Ishikawa (cell line): ENCODE data around the gene HSD17B10.

Experiments
- EP300 ChIP-seq: IDR thresholded peaks from 2 replicates; pipeline ENCODE4 v1.6.1; 2012; ENCODE audit warnings: borderline replicate concordance
- MAX ChIP-seq: IDR thresholded peaks from 2 replicates; pipeline ENCODE4 v1.6.1; 2012

GRCh38 chrX:53422086-53422860 is 11.9 kb downstream of the HSD17B10 start, which contains the start of gene SMC1A:
- TF ChIP-seq MAX (peak; percentile 54; the same call in 1 of the 2 replicates), EP300 (peak; percentile 22; the same call in 1 of the 2 replicates)
